Neural progenitor cell (in vitro differentiated cells): Measurements from ENCODE around the gene LRRC34. TPM values are rescaled to one million over a fixed set of nuclear protein-coding genes. Genes with fewer than 3 reads are reported as not detected.

ENCODE experiments used
- DNase-seq: peaks from one replicate; pipeline ENCODE4 v3.0.0-alpha.2; 2016; ENCODE audit warnings: low spot score
- H2AFZ ChIP-seq: fragments of 200-600 bp; sonication (generic); replicated peaks from 2 replicates; pipeline ENCODE4 v1.6.1; 2016; ENCODE audit warnings: antibody characterized with exemption
- H3F3A ChIP-seq: fragments of 200-600 bp; sonication (generic); 2 replicates; pipeline ENCODE4 v1.6.1; 2016; ENCODE audit warnings: antibody characterized with exemption, low read depth
- H3K27ac ChIP-seq: fragments of 200-600 bp; sonication (generic); 2 replicates; pipeline ENCODE4 v1.5.1; 2016; ENCODE audit warnings: mild to moderate bottlenecking
- H3K27me3 ChIP-seq: fragments of 200-600 bp; sonication (generic); 2 replicates; pipeline ENCODE4 v1.6.1; 2016; ENCODE audit warnings: mild to moderate bottlenecking, moderate library complexity
- H3K36me3 ChIP-seq: fragments of 200-600 bp; sonication (generic); 2 replicates; pipeline ENCODE4 v1.5.1; 2016
- H3K4me1 ChIP-seq: fragments of 200-600 bp; sonication (generic); 2 replicates; pipeline ENCODE4 v1.6.1; 2016; ENCODE audit warnings: mixed run types
- H3K4me2 ChIP-seq: fragments of 200-600 bp; sonication (generic); 2 replicates; pipeline ENCODE4 v1.6.1; 2016
- H3K4me3 ChIP-seq: fragments of 200-600 bp; sonication (generic); 2 replicates; pipeline ENCODE4 v1.5.1; 2016
- H3K79me2 ChIP-seq: fragments of 200-600 bp; sonication (generic); 2 replicates; pipeline ENCODE4 v1.6.1; 2016; ENCODE audit warnings: low read depth
- H3K9ac ChIP-seq: fragments of 200-600 bp; sonication (generic); 2 replicates; pipeline ENCODE4 v1.6.1; 2016
- H3K9me3 ChIP-seq: fragments of 200-600 bp; sonication (generic); 2 replicates; pipeline ENCODE4 v1.5.1; 2016; ENCODE audit warnings: low read depth
- H4K20me1 ChIP-seq: fragments of 200-600 bp; sonication (generic); 2 replicates; pipeline ENCODE4 v1.6.1; 2016; ENCODE audit warnings: low read depth
- H3K27ac Mint-ChIP-seq: 3 replicates; pipeline ENCODE4 v1.8.0; 2021; ENCODE audit warnings: mixed read lengths
- H3K27me3 Mint-ChIP-seq: 2 replicates; pipeline ENCODE4 v1.8.0; 2022; ENCODE audit warnings: low read depth, mild to moderate bottlenecking, inconsistent platforms, moderate library complexity, mixed read lengths; ENCODE audit not compliant: insufficient read depth
- H3K36me3 Mint-ChIP-seq: 3 replicates; pipeline ENCODE4 v1.8.0; 2021; ENCODE audit warnings: mixed read lengths
- H3K4me1 Mint-ChIP-seq: 3 replicates; pipeline ENCODE4 v1.8.0; 2021; ENCODE audit warnings: mixed read lengths
- H3K4me3 Mint-ChIP-seq: 3 replicates; pipeline ENCODE4 v1.8.0; 2021; ENCODE audit warnings: mild to moderate bottlenecking, moderate library complexity, mixed read lengths
- H3K9me3 Mint-ChIP-seq: 3 replicates; pipeline ENCODE4 v1.8.0; 2020; ENCODE audit warnings: mixed read lengths
- CTCF ChIP-seq: fragments of 200-600 bp; sonication (generic); IDR thresholded peaks from 2 replicates; pipeline ENCODE4 v1.5.1; 2017; ENCODE audit warnings: antibody characterized with exemption, mild to moderate bottlenecking
- EZH2 ChIP-seq: fragments of 200-600 bp; sonication (generic); IDR thresholded peaks from 2 replicates; pipeline ENCODE4 v1.6.1; 2017; ENCODE audit warnings: antibody characterized with exemption, mild to moderate bottlenecking, moderate library complexity
- EZH2phosphoT487 ChIP-seq: fragments of 200-600 bp; sonication (generic); IDR thresholded peaks from 2 replicates; pipeline ENCODE4 v1.6.1; 2017; ENCODE audit warnings: antibody characterized with exemption
- total RNA-seq: library from RNA; depleted of rRNA; stranded (reverse); fragments of >200 nt; gene quantifications from 2 replicates; pipeline ENCODE4 v1.2.3, GENCODE V29; 2015; ENCODE audit warnings: low replicate concordance

LRRC34 gene
- total RNA-seq, 1 donor from 2014 or later = 54.8 TPM

GRCh38 chr3:169787120-169787519 is 25.6 kb downstream of the LRRC34 start:
- Histone ChIP-seq H3K9ac (no peak overlapping the region), H3K27ac (no peak overlapping the region), H3K36me3 (peaks cover 20% of the 10 kb centered on the region), H3K4me1 (no peaks in the 10 kb centered on the region), H2AFZ (no peak overlapping the region), H4K20me1 (no peaks in the 10 kb centered on the region), H3K4me2 (no peak overlapping the region), H3K79me2 (no peaks in the 10 kb centered on the region), H3F3A (no peaks in the 10 kb centered on the region), H3K9me3 (no peaks in the 10 kb centered on the region), H3K27me3 (no peaks in the 10 kb centered on the region), H3K4me3 (no peak overlapping the region)
- no peak overlapping the region for H3K4me3 Mint-ChIP-seq
- TF ChIP-seq EZH2 (no peak), CTCF (no peak), EZH2phosphoT487 (no peak)
- peaks cover 11% of the 10 kb centered on the region for H3K36me3 Mint-ChIP-seq
- H3K27ac Mint-ChIP-seq = no peak overlapping the region
- no peaks in the 10 kb centered on the region for H3K9me3 Mint-ChIP-seq
- H3K4me1 Mint-ChIP-seq = no peaks in the 10 kb centered on the region
- no peak for DNase-seq
- no peaks in the 10 kb centered on the region for H3K27me3 Mint-ChIP-seq

- TF ChIP-seq EZH2 (no peak), EZH2phosphoT487 (no peak), CTCF (no peak)
- Histone ChIP-seq H3K9ac (no peak overlapping the region), H3K9me3 (no peaks in the 10 kb centered on the region), H3K4me3 (no peak overlapping the region), H3K4me2 (no peak overlapping the region), H3K27me3 (no peaks in the 10 kb centered on the region), H3F3A (no peaks in the 10 kb centered on the region), H3K27ac (no peak overlapping the region), H4K20me1 (no peaks in the 10 kb centered on the region), H2AFZ (no peak overlapping the region), H3K79me2 (peaks cover 8% of the 10 kb centered on the region), H3K4me1 (no peaks in the 10 kb centered on the region), H3K36me3 (peaks cover 33% of the 10 kb centered on the region)
- peaks cover 22% of the 10 kb centered on the region for H3K36me3 Mint-ChIP-seq
- DNase-seq = no peak
- no peak overlapping the region for H3K27ac Mint-ChIP-seq
- no peak overlapping the region for H3K4me3 Mint-ChIP-seq
- H3K9me3 Mint-ChIP-seq = no peaks in the 10 kb centered on the region
- no peaks in the 10 kb centered on the region for H3K4me1 Mint-ChIP-seq
- H3K27me3 Mint-ChIP-seq = no peaks in the 10 kb centered on the region
Measured at GRCh38 chr3:169781209-169781855, 31.4 kb downstream of the LRRC34 start.

- Mint-ChIP-seq H3K4me3 (no peak overlapping the region), H3K27ac (no peak overlapping the region), H3K27me3 (no peaks in the 10 kb centered on the region), H3K9me3 (no peaks in the 10 kb centered on the region), H3K4me1 (peaks cover 4% of the 10 kb centered on the region), H3K36me3 (peaks cover 25% of the 10 kb centered on the region)
- Histone ChIP-seq H3K4me2 (no peak overlapping the region), H3K9me3 (no peaks in the 10 kb centered on the region), H3K27ac (no peak overlapping the region), H3F3A (no peaks in the 10 kb centered on the region), H3K79me2 (peaks cover 13% of the 10 kb centered on the region), H4K20me1 (no peaks in the 10 kb centered on the region), H3K36me3 (peaks cover 36% of the 10 kb centered on the region), H3K9ac (no peak overlapping the region), H2AFZ (no peak overlapping the region), H3K4me1 (no peaks in the 10 kb centered on the region), H3K4me3 (no peak overlapping the region), H3K27me3 (no peaks in the 10 kb centered on the region)
- no peak for TF ChIP-seq EZH2phosphoT487
- TF ChIP-seq EZH2 = no peak
- no peak for TF ChIP-seq CTCF
- no peak for DNase-seq
Measured at GRCh38 chr3:169780742-169781141, 32.0 kb downstream of the LRRC34 start.
